SKM-1 (cell line): ENCODE data around the gene CDS2.

ENCODE experiments used
- DNase-seq: peaks from one replicate; lab custom pipeline; 2025; ENCODE audit not compliant: unreplicated experiment; lab: John Stamatoyannopoulos, UW

CDS2 gene

DNA sequence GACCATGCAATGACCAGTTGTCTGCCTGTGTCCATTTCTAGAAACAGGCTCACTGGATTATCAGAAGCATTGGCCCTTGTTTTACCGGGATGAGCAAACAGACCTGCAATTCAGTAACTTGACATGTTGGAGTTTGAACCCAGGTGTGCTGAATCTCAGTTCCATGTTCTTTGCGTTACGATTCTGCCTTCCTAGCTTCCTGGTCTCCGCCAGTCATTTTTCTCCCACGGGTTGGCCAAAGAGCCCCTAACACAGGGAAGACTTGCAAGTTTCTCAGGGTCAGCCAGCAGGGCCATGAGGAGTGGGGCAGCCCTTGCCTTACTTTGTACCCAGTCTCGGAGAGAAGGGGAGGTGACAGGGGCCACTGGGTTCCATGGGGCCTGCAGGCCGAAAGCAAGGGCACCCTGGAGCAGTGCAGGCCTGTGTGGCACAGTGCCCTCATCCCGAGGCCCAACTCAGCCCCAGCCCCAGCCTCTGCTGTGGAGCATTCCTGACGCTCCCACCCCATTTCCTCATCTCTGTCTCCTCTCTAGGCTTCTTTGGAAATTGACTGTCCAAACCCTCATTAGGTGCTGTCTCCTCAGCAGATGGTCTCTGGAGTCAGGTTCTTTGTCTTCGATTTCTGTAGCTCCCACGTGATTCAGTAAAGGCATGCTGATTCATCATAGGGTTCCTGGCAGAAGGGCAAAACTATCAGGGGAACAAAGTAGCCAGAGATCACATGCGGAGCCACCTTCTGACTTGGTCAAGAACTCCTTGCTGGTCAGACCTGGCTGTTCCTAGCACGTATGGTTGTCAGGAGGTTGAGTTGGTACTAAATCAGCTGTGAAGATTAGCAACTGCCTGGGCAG lies 23.6 kb downstream of the CDS2 start:
- no peak for DNase-seq

DNA sequence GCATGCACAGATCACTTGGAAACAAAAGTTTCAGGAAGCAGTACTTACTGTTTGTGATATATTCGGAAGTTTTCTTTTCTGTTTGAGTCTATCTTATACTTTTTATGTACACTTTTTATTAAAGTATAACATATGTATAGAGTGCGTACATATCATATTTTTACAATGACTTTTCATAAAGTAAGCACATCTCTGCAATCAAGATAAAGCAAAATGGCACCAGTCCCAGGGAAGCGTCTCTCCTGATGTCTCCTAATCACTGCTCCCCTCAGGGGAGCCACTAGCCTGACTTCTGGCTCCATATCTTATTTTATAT lies 26.3 kb downstream of the CDS2 start:
- no peak for DNase-seq

DNA sequence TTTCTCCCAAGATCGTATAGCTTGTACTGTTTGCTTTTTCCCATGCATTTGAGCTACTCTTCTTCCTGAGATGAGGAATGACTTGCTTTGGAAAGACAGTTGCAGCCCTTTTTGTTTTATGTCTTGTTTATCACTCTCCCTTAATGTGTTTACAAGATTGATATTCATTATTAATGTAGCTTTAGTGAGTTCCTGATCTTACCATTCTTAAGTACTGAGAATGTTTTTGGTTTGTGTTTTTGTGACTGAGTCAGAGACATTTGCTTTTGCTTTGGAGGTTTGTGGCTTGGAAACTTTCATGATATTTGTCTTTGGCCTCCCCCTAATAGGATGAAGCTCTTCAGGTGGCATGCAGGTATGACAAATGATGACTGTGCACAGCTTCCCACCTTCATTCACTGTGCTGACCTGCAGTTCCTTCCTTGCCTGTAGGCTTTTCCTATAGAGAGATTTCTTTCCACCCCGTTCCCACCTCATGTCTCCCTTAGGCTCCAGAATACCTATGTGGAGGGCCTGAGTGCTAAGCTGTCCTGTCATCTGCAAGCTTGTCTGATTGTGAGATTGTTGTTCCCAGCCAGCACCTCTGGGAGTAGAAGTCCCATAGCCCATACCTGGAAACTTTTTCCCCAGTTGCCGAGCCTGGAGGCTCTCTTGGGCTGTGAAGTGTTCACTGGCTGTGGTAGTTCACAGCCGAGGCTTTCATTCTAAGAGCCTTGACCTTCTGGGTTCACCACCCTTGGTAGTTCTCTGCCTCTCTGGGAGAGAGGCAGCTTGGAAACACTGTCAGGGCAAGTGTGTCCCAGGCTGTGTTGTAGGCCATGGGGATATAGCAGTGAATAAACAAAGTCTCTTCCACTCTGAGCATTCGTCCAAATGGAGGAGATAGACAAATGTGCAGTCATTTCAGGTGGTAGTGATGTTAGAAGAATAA lies 27.1 kb downstream of the CDS2 start:
- DNase-seq = no peak

DNA sequence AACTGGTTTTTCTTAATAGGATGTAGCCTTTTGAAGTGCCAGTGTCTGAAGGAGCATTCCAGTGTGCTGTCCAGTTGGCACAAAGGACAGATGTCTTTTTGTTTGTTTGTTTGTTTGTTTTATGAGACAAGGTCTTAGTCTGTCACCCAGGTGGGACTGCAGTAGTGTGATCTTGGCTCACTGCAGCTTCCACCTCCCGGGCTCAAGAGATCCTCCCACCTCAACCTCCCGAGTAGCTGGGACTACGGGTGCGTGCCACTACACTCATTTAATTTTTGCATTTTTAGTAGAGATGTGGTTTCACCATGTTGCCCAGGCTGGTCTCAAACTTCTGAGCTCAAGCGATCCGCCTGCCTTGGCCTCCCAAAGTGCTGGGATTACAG lies 27.7 kb downstream of the CDS2 start:
- no peak for DNase-seq

DNA sequence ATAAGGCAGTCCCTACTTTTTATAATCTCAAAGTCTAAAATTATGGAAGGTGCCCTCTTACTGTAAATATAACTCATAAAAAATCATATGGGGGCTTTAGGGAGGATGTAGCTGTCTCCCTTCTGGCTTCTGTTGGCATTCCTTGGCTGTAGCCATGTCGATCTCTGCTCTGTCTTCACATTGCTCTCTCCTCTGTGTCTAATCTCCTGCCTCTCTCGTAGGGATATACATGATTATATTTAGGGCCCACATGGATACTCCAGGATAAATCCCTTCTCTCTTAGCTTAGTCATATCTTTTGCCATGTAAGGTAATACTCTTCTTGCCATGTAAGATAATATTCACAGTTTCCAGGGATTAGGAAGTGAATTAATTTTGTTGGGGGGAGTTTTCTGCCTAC lies 28.6 kb downstream of the CDS2 start:
- no peak for DNase-seq

DNA sequence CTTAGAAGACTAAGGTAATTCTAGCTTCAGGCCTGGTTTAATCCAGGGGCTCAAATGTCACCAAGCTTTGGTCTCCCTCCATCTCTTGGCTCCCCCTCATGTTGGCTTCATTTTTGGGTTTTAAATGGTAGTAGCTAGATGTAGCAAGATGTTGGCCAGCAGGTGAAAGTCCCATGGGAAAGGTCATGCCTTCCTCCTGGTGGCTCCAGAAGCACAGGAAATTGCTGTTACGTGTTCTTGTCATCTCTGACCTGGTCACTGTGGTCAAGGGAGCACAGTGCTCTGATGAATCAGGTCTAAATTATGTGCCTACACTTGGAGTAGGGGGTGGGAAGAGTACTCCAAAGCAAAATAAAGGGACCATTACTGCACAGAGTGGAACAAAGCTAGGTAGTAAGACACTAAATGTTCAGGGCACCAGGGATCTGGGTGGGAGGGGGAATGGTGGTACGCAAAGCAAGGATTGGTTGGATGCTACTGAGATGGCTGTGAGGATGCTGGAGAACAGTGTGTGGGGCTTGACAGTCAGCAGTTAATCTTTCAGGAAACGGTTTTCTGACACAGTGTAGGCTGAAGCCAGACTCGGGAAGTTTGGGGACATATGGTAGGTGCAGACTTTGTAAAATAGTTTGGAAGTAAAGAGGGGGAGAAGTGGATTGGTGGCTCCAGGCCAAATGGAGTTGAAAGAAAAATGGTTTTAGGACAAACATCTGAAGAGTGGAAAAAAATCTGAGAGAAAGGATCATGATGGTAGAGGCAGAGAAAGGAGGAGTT lies 30.1 kb downstream of the CDS2 start:
- no peak for DNase-seq

DNA sequence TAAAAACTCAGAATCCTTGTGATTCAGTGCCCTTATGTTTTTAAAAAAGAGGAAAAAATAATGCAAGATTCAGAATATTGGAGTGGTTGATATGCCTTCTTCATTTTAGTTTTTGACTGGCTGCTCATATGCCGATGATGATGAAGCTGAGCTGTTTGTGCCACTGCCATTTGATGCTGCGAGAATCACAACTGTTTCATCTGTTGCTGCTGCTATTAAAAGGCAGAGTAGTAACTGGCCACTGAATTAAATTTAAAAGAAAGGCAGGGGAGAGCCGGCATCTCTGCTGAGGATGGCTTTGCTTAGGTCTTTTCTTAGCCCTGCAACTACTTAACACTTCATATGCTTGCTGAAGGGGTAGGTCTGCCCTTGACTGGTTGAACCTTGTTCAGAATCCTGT lies 33.1 kb downstream of the CDS2 start:
- no peak for DNase-seq

DNA sequence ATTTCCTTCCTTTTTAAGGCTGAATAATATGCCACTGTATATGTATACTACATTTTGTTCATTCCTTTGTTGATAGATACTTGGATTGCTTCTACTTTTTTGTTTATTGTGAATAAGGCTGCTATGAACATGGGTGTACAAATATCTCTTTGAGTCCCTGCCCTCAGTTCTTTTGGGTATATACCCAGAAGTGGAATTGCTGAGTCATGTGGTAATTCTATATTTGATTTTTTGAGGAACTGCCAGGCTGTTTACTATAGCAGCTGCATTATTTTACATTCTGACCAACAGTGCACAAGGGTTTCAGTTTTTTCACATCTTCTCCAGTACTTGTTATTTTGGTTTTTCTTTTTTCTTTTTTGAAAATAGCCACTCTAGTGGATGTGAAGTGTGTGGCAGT lies 34.1 kb downstream of the CDS2 start:
- no peak for DNase-seq

DNA sequence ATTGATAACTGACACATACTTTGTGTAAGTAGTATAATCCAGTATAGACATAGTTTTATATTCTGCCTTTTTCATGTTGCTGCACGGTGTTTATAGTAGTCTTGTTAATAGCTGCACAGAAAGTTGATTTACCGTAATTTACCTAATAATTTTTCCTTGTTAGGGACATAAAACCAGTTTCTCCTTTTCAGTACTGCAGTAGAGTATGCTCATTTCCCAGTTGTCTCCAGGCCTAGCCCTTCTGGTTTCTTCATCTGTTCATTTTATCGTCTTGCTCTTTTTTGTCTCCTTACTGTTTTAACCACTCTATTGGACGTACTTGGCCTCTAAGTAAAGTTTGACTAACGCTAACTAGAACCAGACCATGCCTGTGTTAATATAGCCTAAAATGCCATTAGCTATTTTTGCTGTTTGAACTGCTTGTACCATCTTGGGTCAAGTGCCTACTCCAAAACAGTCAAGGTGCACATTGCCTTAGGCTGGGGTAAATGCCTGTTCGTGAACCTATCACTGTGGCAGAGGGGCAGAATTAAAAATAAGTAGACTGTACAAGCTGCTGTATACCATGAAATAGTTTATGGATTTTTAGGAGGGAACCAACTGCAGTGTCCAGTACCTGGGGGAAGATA lies 34.8 kb downstream of the CDS2 start:
- no peak for DNase-seq

DNA sequence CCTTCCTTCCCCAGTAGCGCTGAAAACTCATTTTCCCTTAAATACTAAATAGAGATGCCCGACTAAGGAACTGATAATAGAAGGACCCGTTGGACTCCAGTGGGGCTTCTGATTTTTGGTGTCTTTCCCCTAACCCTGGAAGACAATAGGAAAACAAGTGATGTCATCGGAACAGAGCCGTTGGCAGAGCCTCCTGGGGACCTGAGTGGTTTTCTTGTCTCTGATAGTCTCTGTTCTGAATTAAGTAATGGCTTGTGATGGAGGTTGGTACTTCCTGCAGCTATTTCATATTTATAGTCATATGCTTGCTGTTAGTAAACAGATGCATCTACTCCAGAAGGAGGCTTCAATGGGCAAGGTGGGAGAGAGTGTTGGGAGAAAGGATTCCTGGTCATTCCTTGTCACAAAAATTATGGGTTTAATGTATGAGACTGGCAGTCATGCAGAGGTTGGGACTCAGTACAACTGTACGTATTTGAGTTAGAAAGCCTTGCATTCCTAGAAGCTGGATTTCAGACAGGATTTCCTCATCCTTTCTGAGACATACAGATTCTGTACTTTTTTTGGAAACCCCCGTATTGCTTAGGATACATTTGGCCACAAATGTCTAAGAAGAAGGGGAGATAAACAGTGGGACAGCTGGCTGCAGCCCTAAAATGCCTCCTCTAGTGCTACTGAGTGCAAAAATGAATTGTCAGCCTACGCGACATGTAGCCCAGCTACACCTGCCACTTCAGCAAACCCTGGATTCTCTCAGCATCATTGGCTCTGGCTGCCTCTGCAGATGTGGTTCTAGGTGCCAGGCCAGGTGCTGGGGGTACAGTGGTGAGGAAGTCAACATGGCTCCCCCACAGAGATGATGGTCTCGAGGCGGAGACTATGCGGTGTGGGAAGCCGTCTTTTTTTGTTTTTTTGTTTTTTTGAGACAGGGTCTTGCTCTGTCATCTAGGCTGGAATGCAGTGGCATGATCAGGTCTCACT lies 38.1 kb downstream of the CDS2 start:
- no peak for DNase-seq

DNA sequence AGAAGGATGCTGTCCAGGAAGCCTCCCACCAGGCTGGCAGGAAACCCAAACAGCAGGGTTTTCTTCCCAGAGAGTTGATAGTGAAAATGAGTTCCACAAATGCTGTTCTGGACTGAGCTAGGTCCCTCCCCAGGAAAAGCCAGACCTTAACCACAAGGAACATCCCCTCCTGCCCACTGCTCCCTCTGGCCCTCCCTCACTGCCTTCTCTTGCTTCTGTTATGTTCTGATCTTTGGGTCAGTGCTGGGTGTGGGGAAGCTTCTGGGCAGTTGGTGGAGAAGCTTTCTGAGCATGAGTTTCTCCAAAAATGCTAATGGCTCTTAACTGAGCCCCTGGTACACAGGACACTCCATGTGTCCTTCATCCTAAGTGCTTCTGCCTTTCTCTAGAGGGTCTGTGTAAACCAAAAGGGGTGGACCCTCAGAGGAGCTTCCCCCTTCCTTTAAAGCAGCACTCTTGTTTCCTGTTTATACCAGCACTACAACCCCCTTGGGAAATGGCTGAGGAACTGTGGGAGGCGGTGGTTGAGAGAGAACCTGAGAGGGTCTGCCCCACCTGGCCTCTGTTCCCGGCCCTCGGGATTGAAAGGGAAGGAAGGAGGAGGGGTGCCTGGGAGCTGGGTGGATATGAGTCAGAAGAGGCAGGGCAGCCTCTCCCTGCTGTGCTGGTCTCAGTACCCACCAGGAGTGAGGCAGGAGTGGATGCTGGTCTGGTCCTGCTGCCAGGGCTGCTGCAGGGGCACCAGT lies 42.0 kb downstream of the CDS2 start:
- DNase-seq = peak; percentile 2

DNA sequence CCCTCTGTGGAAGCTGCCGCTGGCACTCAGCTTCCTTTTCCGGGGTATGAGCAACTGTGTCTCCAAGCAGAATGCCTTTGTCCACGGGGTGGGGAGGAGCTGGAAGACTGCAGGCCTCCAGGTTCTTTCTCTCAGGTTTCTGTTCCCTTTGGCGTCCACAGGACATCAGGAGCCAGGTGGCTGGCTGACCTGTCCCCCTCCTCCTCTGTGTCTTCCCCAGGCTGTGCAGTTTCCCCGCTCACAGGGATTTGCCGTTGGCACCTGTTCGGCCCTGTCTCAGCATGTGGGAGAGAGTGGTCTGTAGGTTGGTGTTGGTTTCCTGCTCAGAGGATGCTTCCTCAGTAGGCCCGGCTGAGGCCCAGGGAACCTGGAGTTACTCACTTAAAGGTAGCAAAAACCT lies 43.5 kb downstream of the CDS2 start:
- no peak for DNase-seq

DNA sequence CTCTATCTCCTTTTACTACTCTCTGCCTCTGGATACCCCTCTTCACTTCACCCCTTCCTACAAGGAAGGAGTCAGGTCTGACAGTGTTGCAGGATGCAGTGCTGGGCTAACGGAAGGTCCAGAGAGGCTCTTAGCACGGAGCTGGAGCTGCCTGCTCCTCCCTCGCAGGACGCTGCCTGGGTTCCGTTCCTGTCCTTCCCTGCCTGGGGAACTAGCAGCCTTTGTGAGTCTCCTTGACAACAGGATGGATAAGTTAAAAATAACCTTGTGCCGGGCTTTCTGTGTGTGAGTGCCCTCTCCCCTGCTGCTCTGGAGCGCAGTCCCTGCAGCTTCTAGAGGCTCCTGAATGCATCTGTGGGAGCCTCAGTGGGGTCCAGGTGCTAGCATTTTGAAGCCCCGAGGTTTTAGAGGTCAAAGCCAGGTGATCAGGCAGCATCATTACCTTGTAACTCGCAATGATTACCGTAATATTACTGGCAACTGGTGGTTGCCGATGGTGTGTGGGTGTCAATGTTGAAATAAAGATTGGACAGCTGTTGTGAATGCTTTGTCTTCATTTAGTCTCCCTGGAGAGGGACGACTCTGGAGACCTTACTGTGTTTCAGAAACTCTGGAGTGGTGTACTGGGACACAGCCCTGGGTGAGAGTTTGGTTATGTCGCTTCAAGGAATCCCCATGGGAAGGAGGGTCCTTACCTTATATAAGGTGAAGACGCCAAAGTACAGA lies 44.4 kb downstream of the CDS2 start:
- no peak for DNase-seq

DNA sequence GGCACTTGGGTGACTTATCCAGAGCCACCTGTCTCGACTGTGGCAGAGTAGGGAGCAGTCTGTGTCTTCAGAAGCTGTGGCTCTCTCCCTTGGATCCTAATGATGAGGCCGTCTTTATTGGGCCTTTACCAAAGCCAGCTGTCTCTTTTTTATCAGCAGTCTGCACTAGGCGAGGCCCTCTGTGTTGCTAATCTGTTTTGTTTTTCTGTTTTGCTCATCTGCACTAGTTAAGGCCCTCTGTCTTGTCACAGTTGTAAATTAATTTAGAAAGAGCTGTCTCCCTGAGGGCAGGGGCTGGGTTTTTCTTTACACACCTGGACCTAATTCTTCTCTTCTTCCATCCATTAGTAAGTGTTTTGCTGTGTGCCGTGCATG lies 45.0 kb downstream of the CDS2 start:
- DNase-seq = no peak

DNA sequence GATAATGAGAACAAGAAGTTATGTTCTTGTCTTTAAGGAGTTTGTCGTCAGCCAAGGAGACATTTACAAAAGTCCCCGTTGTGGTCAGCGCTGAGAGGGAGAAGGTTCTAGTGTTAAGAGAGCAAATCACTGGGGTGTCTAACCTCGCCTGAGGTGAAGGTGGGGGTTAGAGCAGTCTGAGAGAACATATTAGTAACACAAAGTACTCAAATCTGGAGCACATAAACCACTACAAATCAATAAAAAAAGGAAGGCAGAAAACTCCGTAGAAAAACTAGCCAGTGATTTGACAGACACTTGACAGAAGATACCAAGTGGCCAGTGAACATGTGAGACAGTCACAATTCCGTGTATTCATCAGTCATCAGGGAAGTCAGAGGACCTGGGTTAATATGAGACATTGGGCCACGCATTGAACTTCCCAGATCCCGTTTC lies 45.4 kb downstream of the CDS2 start:
- no peak for DNase-seq

DNA sequence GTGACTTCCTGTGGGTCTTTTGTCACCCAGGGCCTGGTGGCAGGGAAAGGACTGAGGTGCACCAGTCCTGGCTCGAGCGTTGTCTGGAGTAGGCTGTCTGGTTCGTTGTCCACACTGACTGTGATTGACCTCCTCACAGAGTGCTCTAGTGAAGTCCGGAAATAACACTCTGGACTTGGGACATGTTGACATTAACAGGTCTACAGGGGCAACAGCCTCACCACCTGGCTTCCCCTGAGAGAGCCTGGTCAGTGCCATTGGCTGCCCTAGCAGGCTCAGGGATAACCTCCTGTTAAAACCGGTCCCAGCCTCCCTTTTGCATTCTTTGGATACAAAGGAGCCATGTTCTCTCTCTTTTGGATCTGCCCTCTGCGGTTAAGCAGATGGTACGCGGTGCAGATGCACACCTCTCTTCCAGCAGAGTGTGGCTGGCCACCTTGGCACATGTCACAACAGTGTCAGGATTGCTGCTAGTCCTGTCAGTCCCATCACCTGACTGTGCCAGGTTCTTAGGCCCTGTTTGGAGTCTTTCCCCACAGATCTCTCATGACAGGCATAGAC lies 46.2 kb downstream of the CDS2 start:
- DNase-seq = no peak

DNA sequence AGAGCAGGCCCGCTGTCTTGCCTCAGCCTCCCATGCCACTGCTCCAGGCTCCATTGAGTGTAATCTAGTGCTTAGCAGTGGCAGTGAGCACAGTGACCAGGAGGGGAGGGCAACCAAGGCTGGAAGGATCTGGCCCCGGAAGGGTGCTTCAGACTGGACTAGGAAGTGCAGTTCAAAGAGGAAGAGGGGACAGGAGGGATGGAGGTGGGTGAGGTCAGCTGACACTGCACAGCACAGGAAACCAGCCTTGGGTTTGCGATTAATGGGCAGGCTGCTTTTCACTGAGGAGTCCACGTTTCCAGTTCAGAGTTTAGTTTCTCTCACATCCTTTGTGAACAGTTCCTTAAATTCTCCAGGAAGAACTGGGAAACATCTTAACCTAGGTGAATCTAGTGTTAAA lies 46.9 kb downstream of the CDS2 start:
- DNase-seq = no peak

DNA sequence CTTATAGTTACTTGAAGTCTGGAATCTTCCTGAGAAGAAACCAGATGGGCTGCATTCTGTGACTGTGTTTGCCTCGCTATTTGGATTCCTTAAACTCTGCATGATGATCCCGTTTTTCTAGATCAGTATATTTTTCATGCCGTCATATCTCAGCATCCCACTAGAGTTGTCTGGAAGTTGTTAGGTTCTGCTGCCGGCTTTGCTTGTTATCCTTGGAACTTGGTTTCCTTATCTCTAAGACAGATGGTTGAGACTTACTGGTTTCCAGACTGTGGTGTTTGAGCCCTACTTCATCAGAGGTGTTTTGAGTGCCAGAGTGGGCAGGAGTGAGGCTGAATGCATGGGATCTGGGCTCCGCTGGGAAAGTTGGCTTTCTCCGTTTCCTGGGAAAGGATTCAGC lies 50.3 kb downstream of the CDS2 start:
- DNase-seq = no peak
